ENCODE measurements around the gene STRIP1.

- TF ChIP-seq RB1 (IDR thresholded peaks at IDR 0.05; ENCODE audit: borderline replicate concordance) (no peak), EP300 (IDR thresholded peaks at IDR 0.05; ENCODE audit: borderline replicate concordance in 1 of 2, control insufficient read depth in 1 of 2, low read depth in 2 of 2, low read length in 2 of 2) (no peak), CBX5 (IDR thresholded peaks at IDR 0.05; ENCODE audit: low read depth) (no peak), CTCF (IDR thresholded peaks at IDR 0.05 in 2 of 3, conservative IDR thresholded peaks at IDR 0.05 in 1 of 3; ENCODE audit: control insufficient read depth in 2 of 3, extremely low read depth in 1 of 3, insufficient read depth in 1 of 3, low read depth in 3 of 3, low read length in 3 of 3) (no peak), POLR2A (IDR thresholded peaks at IDR 0.05; ENCODE audit: low read depth, low read length) (peak; percentile 86), POLR2AphosphoS5 (IDR thresholded peaks at IDR 0.05; ENCODE audit: low read length) (peak; percentile 86)
Measured at GRCh38 chr1:110034451-110035235, at the start of gene STRIP1.
